GM19372 (cell line): ENCODE measurements around the gene BEX3.
"Not testable (repeated sequence)": the region's sequence is repeated elsewhere in the genome, so short reads cannot be mapped to it uniquely, and the experiment has no call there.

Experiments used
- ATAC-seq: cut with Tn5 transposase; IDR thresholded peaks from one replicate; pipeline ENCODE4 v1.9.1; 2021; ENCODE audit warnings: mild to moderate bottlenecking, low read depth, moderate library complexity; ENCODE audit not compliant: unreplicated experiment

The BEX3 gene

GRCh38 chrX:103376118-103376978 is at the start of gene BEX3:
Gene BEX3 (plus strand): TSS chrX:103376538. CDS start chrX:103377522, 984 bp downstream.
- ATAC-seq, result no peak

- no peak for ATAC-seq
These were observed 46.3 kb upstream of the BEX3 start, which contains the start of gene TCEAL7 for GRCh38 chrX:103329991-103330390. Gene TCEAL7 (plus strand): TSS chrX:103330239. CDS start chrX:103331404, 1,165 bp downstream.

- ATAC-seq, result no peak
These were observed 45.6 kb upstream of the BEX3 start for GRCh38 chrX:103330681-103331288.

- ATAC-seq, result no peak
These were observed 37.7 kb upstream of the BEX3 start for GRCh38 chrX:103338663-103339062.

- peak; percentile 56 for ATAC-seq
These were observed 33.2 kb upstream of the BEX3 start for GRCh38 chrX:103343105-103343504.

- ATAC-seq, result no peak
These were observed 31.7 kb upstream of the BEX3 start for GRCh38 chrX:103344606-103345005.

GRCh38 chrX:103347682-103348397 is 28.5 kb upstream of the BEX3 start:
- ATAC-seq, result no peak

- no peak for ATAC-seq
These were observed 20.1 kb upstream of the BEX3 start, which contains the start of gene TCEAL9 for GRCh38 chrX:103356130-103356798. Gene TCEAL9 (plus strand): TSS chrX:103356506. CDS start chrX:103357685, 1,179 bp downstream.

- ATAC-seq, result no peak
These were observed 19.5 kb upstream of the BEX3 start for GRCh38 chrX:103356858-103357257.

GRCh38 chrX:103357871-103358270 is 18.5 kb upstream of the BEX3 start:
- ATAC-seq, result no peak

GRCh38 chrX:103359605-103360004 is 16.7 kb upstream of the BEX3 start:
- ATAC-seq, result not testable (repeated sequence)

- no peak for ATAC-seq
These were observed 16.2 kb upstream of the BEX3 start for GRCh38 chrX:103360092-103360491.

- ATAC-seq, result no peak
These were observed 15.4 kb upstream of the BEX3 start for GRCh38 chrX:103360916-103361315.

GRCh38 chrX:103361798-103362197 is 14.5 kb upstream of the BEX3 start:
- no peak for ATAC-seq

GRCh38 chrX:103362474-103362873 is 13.9 kb upstream of the BEX3 start:
- no peak for ATAC-seq

GRCh38 chrX:103363046-103363445 is 13.3 kb upstream of the BEX3 start:
- ATAC-seq, result no peak

- ATAC-seq, result no peak
These were observed 8.8 kb upstream of the BEX3 start for GRCh38 chrX:103367502-103367901.

- ATAC-seq, result no peak
These were observed 6.9 kb upstream of the BEX3 start for GRCh38 chrX:103369479-103369878.

- ATAC-seq, result no peak
These were observed 3.5 kb upstream of the BEX3 start for GRCh38 chrX:103372886-103373285.

GRCh38 chrX:103373581-103373980 is 2.8 kb upstream of the BEX3 start:
- no peak for ATAC-seq

GRCh38 chrX:103376979-103377324 is 614 bp downstream of the BEX3 start:
- ATAC-seq, result no peak
